WTC11 (cell line): Measurements from ENCODE around the gene DCAF16. TPM values are rescaled to one million over a fixed set of nuclear protein-coding genes. Genes with fewer than 3 reads are reported as not detected.

Experiments used
- ATAC-seq: fragments of 200-7000 bp; cut with Tn5 transposase; 2 replicates; pipeline ENCODE4 v1.10.0; 2021; ENCODE audit warnings: mild to moderate bottlenecking, moderate library complexity
- CTCF ChIA-PET: fragments of 300-600 bp; sonication (Branson Sonifier 250); formaldehyde crosslinking; loops from one replicate; lab custom pipeline; 2021; ENCODE audit warnings: antibody characterized with exemption; lab: Charles Lee
- POLR2A ChIA-PET: fragments of 350-600 bp; sonication (Branson Sonifier 250); formaldehyde crosslinking; loops from one replicate; lab custom pipeline; 2021; ENCODE audit warnings: antibody characterized with exemption; lab: Charles Lee
- DNase-seq: peaks from one replicate; pipeline ENCODE4 v3.0.0; 2021; ENCODE audit warnings: low spot score
- H3K27ac Mint-ChIP-seq: 2 replicates; pipeline ENCODE4 v1.8.0; 2021; ENCODE audit warnings: mixed read lengths
- H3K27me3 Mint-ChIP-seq: 2 replicates; pipeline ENCODE4 v1.8.0; 2021; ENCODE audit warnings: low read depth, mild to moderate bottlenecking, moderate library complexity, mixed read lengths
- H3K36me3 Mint-ChIP-seq: 2 replicates; pipeline ENCODE4 v1.8.0; 2021; ENCODE audit warnings: mixed read lengths
- H3K4me1 Mint-ChIP-seq: 2 replicates; pipeline ENCODE4 v1.8.0; 2022; ENCODE audit warnings: mixed read lengths
- H3K4me3 Mint-ChIP-seq: 2 replicates; pipeline ENCODE4 v1.8.0; 2021; ENCODE audit warnings: mild to moderate bottlenecking, moderate library complexity, mixed read lengths
- H3K9me3 Mint-ChIP-seq: 2 replicates; pipeline ENCODE4 v1.8.0; 2021; ENCODE audit warnings: mixed read lengths
- CREM ChIP-seq: sonication (generic); formaldehyde crosslinking; IDR thresholded peaks from 2 replicates; pipeline ENCODE4 v1.8.1; 2022; ENCODE audit warnings: mild to moderate bottlenecking, missing genetic modification reagents, moderate library complexity
- ELF4 ChIP-seq: sonication (generic); formaldehyde crosslinking; IDR thresholded peaks from 2 replicates; pipeline ENCODE4 v1.8.1; 2022; ENCODE audit warnings: low read depth, mild to moderate bottlenecking, moderate library complexity, missing genetic modification reagents
- EMX1 ChIP-seq: fragments of 250-450 bp; sonication (Bioruptor Pico); IDR thresholded peaks from 2 replicates; pipeline ENCODE4 v1.8.0; 2021; ENCODE audit warnings: mild to moderate bottlenecking
- FOXJ3 ChIP-seq: sonication (generic); formaldehyde crosslinking; IDR thresholded peaks from 2 replicates; pipeline ENCODE4 v1.9.0; 2021; ENCODE audit warnings: missing genetic modification reagents, mild to moderate bottlenecking, borderline replicate concordance
- FOXK1 ChIP-seq: sonication (generic); formaldehyde crosslinking; IDR thresholded peaks from 2 replicates; pipeline ENCODE4 v1.8.0; 2022; ENCODE audit warnings: mild to moderate bottlenecking, moderate library complexity, missing genetic modification reagents
- GABPB1 ChIP-seq: sonication (generic); formaldehyde crosslinking; IDR thresholded peaks from 2 replicates; pipeline ENCODE4 v1.8.1; 2023; ENCODE audit warnings: mild to moderate bottlenecking, missing genetic modification reagents
- MXD4 ChIP-seq: fragments of 250-450 bp; sonication (Bioruptor Pico); IDR thresholded peaks from 2 replicates; pipeline ENCODE4 v1.8.0; 2021; ENCODE audit warnings: mild to moderate bottlenecking, moderate library complexity, borderline replicate concordance
- MYBL2 ChIP-seq: sonication (generic); formaldehyde crosslinking; IDR thresholded peaks from 2 replicates; pipeline ENCODE4 v1.8.1; 2023; ENCODE audit warnings: mild to moderate bottlenecking, moderate library complexity, missing genetic modification reagents
- SMAD4 ChIP-seq: sonication (generic); formaldehyde crosslinking; IDR thresholded peaks from 2 replicates; pipeline ENCODE4 v1.8.0; 2022; ENCODE audit warnings: mild to moderate bottlenecking, missing genetic modification reagents
- ZNF671 ChIP-seq: fragments of 250-450 bp; sonication (Bioruptor Pico); IDR thresholded peaks from 2 replicates; pipeline ENCODE4 v1.8.0; 2021; ENCODE audit warnings: mild to moderate bottlenecking
- total RNA-seq: library from RNA; stranded (reverse); gene quantifications from 3 replicates; pipeline ENCODE4 v1.2.3, GENCODE V29; 2021
- TF ChIP-seq, protein P1 (sequence below): sonication (generic); formaldehyde crosslinking; IDR thresholded peaks from 2 replicates; pipeline ENCODE4 v1.8.1; 2022; ENCODE audit warnings: missing genetic modification reagents, borderline replicate concordance
- TF ChIP-seq, protein P2 (sequence below): sonication (generic); formaldehyde crosslinking; IDR thresholded peaks from 2 replicates; pipeline ENCODE4 v1.8.1; 2023; ENCODE audit warnings: mild to moderate bottlenecking, missing genetic modification reagents, borderline replicate concordance
- TF ChIP-seq, protein P3 (sequence below): sonication (generic); formaldehyde crosslinking; IDR thresholded peaks from 2 replicates; pipeline ENCODE4 v1.8.0; 2022; ENCODE audit warnings: mild to moderate bottlenecking, missing genetic modification reagents
- TF ChIP-seq, protein P4 (sequence below): sonication (generic); formaldehyde crosslinking; IDR thresholded peaks from 2 replicates; pipeline ENCODE4 v1.8.1; 2023; ENCODE audit warnings: mild to moderate bottlenecking, missing genetic modification reagents
- TF ChIP-seq, protein P5 (sequence below): sonication (generic); formaldehyde crosslinking; IDR thresholded peaks from 2 replicates; pipeline ENCODE4 v1.8.0; 2023; ENCODE audit warnings: missing genetic modification reagents, mild to moderate bottlenecking, borderline replicate concordance

DCAF16 gene
- total RNA-seq, 1 experiment from 2014 or later, result 53.6 TPM

DNA sequence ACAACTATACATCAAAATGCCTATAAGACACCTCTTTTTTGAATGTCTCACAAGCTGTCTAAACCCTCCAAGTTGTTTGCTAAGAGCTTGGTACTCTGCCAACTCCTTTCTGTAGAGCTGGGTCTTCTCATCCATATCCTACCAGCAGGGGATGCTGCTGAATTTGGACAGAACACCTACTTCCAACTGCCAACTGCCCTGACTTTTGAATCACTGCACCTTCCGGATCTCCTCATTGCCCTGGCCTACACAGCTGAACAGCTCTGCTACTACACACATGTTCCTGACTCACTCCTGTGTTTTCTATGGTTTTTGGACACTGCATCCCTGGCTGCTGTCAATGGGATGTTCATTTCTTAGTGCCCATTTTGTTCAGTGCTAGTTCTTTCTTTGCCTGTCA lies 47.8 kb downstream of the DCAF16 start:
- Mint-ChIP-seq H3K27ac (no peak overlapping the region), H3K9me3 (peaks cover 22% of the 10 kb centered on the region), H3K4me1 (peaks cover 14% of the 10 kb centered on the region), H3K27me3 (no peaks in the 10 kb centered on the region; the same call in 1 of the 2 replicates), H3K36me3 (peaks cover 14% of the 10 kb centered on the region), H3K4me3 (no peak overlapping the region)
- ATAC-seq (0 out of 2 replicates have a peak, but pooled peaks have one; percentile 28), DNase-seq (no peak)
- TF ChIP-seq CREM (CRISPR knock-in tag) (no peak), MYBL2 (CRISPR knock-in tag) (no peak), ELF4 (CRISPR knock-in tag) (no peak), EMX1 (CRISPR knock-in tag) (no peak), GABPB1 (CRISPR knock-in tag) (no peak), SMAD4 (CRISPR knock-in tag) (no peak), FOXJ3 (CRISPR knock-in tag) (no peak), FOXK1 (CRISPR knock-in tag) (no peak), MXD4 (CRISPR knock-in tag) (no peak), ZNF671 (CRISPR knock-in tag) (no peak)
- TF ChIP-seq, protein P1, sequence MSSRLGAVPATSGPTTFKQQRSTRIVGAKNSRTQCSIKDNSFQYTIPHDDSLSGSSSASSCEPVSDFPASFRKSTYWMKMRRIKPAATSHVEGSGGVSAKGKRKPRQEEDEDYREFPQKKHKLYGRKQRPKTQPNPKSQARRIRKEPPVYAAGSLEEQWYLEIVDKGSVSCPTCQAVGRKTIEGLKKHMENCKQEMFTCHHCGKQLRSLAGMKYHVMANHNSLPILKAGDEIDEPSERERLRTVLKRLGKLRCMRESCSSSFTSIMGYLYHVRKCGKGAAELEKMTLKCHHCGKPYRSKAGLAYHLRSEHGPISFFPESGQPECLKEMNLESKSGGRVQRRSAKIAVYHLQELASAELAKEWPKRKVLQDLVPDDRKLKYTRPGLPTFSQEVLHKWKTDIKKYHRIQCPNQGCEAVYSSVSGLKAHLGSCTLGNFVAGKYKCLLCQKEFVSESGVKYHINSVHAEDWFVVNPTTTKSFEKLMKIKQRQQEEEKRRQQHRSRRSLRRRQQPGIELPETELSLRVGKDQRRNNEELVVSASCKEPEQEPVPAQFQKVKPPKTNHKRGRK (CRISPR knock-in tag), result no peak
- TF ChIP-seq, protein P2, sequence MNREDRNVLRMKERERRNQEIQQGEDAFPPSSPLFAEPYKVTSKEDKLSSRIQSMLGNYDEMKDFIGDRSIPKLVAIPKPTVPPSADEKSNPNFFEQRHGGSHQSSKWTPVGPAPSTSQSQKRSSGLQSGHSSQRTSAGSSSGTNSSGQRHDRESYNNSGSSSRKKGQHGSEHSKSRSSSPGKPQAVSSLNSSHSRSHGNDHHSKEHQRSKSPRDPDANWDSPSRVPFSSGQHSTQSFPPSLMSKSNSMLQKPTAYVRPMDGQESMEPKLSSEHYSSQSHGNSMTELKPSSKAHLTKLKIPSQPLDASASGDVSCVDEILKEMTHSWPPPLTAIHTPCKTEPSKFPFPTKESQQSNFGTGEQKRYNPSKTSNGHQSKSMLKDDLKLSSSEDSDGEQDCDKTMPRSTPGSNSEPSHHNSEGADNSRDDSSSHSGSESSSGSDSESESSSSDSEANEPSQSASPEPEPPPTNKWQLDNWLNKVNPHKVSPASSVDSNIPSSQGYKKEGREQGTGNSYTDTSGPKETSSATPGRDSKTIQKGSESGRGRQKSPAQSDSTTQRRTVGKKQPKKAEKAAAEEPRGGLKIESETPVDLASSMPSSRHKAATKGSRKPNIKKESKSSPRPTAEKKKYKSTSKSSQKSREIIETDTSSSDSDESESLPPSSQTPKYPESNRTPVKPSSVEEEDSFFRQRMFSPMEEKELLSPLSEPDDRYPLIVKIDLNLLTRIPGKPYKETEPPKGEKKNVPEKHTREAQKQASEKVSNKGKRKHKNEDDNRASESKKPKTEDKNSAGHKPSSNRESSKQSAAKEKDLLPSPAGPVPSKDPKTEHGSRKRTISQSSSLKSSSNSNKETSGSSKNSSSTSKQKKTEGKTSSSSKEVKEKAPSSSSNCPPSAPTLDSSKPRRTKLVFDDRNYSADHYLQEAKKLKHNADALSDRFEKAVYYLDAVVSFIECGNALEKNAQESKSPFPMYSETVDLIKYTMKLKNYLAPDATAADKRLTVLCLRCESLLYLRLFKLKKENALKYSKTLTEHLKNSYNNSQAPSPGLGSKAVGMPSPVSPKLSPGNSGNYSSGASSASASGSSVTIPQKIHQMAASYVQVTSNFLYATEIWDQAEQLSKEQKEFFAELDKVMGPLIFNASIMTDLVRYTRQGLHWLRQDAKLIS (CRISPR knock-in tag), result no peak
- TF ChIP-seq, protein P3, sequence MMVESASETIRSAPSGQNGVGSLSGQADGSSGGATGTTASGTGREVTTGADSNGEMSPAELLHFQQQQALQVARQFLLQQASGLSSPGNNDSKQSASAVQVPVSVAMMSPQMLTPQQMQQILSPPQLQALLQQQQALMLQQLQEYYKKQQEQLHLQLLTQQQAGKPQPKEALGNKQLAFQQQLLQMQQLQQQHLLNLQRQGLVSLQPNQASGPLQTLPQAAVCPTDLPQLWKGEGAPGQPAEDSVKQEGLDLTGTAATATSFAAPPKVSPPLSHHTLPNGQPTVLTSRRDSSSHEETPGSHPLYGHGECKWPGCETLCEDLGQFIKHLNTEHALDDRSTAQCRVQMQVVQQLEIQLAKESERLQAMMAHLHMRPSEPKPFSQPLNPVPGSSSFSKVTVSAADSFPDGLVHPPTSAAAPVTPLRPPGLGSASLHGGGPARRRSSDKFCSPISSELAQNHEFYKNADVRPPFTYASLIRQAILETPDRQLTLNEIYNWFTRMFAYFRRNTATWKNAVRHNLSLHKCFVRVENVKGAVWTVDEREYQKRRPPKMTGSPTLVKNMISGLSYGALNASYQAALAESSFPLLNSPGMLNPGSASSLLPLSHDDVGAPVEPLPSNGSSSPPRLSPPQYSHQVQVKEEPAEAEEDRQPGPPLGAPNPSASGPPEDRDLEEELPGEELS (CRISPR knock-in tag), result no peak
- TF ChIP-seq, protein P4, sequence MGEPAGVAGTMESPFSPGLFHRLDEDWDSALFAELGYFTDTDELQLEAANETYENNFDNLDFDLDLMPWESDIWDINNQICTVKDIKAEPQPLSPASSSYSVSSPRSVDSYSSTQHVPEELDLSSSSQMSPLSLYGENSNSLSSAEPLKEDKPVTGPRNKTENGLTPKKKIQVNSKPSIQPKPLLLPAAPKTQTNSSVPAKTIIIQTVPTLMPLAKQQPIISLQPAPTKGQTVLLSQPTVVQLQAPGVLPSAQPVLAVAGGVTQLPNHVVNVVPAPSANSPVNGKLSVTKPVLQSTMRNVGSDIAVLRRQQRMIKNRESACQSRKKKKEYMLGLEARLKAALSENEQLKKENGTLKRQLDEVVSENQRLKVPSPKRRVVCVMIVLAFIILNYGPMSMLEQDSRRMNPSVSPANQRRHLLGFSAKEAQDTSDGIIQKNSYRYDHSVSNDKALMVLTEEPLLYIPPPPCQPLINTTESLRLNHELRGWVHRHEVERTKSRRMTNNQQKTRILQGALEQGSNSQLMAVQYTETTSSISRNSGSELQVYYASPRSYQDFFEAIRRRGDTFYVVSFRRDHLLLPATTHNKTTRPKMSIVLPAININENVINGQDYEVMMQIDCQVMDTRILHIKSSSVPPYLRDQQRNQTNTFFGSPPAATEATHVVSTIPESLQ, result no peak
- TF ChIP-seq, protein P5, sequence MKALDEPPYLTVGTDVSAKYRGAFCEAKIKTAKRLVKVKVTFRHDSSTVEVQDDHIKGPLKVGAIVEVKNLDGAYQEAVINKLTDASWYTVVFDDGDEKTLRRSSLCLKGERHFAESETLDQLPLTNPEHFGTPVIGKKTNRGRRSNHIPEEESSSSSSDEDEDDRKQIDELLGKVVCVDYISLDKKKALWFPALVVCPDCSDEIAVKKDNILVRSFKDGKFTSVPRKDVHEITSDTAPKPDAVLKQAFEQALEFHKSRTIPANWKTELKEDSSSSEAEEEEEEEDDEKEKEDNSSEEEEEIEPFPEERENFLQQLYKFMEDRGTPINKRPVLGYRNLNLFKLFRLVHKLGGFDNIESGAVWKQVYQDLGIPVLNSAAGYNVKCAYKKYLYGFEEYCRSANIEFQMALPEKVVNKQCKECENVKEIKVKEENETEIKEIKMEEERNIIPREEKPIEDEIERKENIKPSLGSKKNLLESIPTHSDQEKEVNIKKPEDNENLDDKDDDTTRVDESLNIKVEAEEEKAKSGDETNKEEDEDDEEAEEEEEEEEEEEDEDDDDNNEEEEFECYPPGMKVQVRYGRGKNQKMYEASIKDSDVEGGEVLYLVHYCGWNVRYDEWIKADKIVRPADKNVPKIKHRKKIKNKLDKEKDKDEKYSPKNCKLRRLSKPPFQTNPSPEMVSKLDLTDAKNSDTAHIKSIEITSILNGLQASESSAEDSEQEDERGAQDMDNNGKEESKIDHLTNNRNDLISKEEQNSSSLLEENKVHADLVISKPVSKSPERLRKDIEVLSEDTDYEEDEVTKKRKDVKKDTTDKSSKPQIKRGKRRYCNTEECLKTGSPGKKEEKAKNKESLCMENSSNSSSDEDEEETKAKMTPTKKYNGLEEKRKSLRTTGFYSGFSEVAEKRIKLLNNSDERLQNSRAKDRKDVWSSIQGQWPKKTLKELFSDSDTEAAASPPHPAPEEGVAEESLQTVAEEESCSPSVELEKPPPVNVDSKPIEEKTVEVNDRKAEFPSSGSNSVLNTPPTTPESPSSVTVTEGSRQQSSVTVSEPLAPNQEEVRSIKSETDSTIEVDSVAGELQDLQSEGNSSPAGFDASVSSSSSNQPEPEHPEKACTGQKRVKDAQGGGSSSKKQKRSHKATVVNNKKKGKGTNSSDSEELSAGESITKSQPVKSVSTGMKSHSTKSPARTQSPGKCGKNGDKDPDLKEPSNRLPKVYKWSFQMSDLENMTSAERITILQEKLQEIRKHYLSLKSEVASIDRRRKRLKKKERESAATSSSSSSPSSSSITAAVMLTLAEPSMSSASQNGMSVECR (CRISPR knock-in tag), result no peak
- POLR2A ChIA-PET, result no interaction called here
- CTCF ChIA-PET, result no interaction called here
